ENCODE results near the gene DAB2IP.

DAB2IP gene

DNA sequence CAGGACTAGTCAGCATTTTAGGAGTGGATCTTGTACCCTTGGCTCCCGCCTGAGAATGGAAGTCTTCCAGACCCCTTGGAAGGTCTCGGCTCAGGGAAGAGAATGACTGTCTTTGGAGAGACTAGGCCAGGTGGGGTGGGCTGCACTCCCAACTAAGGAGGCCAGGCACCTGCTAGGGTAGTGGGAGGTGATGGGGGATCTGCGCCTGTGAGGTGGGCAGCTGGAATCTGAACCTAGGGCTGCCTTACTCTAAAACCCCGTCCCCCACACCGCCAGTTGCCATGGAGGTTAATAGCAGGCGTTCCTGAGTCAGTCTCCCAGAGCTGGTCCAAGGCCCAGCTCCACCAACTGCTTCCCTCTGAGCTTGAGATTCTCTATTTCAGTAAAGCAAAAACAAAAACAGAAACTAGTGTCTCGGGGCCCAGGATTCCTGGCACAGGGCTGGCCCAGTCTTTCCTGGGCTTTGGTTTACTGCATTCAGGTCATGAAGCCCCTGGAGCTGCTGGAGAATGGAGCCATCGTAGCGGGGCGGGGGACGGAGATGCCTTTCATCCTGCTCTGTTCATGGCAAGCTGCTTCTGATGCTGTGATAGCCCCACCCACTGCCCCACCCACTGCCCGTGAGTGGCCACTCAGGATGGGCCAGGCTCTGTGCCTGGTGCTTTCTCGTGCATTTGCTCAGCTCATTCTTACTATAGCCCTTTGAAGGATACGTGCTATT lies 57.5 kb downstream of the DAB2IP start:
- Histone ChIP-seq H4K20me1 (ENCODE audit: control insufficient read depth, insufficient read depth, low read depth, low read length) (peaks cover 5% of the 10 kb centered on the region; the same call in 1 of the 2 replicates), H3K4me1 (ENCODE audit: control insufficient read depth, low read length) (0 out of 2 replicates have a peak, but pooled peaks cover 3% of the 10 kb centered on the region), H3K9me3 (ENCODE audit: control insufficient read depth, insufficient read depth, low read length) (no peaks in the 10 kb centered on the region), H3K4me3 (ENCODE audit: low read length) (no peak overlapping the region), H3K79me2 (ENCODE audit: control insufficient read depth, low read length) (no peaks in the 10 kb centered on the region), H3F3A (ENCODE audit: control insufficient read depth, insufficient read depth) (no peaks in the 10 kb centered on the region), H3K4me2 (ENCODE audit: low read length) (no peak overlapping the region), H3K27me3 (ENCODE audit: control insufficient read depth, low read length) (peaks cover 13% of the 10 kb centered on the region), H3K36me3 (ENCODE audit: control insufficient read depth, low read length) (no peaks in the 10 kb centered on the region), H3K9me2 (replicated peaks; ENCODE audit: control insufficient read depth, low read length) (no peaks in the 10 kb centered on the region), H3K27ac (ENCODE audit: low read depth, low read length) (no peak overlapping the region)
- TF ChIP-seq EZH2phosphoT487 (IDR thresholded peaks at IDR 0.05; ENCODE audit: borderline replicate concordance, low read length), result no peak
- TF ChIP-seq, protein P1, sequence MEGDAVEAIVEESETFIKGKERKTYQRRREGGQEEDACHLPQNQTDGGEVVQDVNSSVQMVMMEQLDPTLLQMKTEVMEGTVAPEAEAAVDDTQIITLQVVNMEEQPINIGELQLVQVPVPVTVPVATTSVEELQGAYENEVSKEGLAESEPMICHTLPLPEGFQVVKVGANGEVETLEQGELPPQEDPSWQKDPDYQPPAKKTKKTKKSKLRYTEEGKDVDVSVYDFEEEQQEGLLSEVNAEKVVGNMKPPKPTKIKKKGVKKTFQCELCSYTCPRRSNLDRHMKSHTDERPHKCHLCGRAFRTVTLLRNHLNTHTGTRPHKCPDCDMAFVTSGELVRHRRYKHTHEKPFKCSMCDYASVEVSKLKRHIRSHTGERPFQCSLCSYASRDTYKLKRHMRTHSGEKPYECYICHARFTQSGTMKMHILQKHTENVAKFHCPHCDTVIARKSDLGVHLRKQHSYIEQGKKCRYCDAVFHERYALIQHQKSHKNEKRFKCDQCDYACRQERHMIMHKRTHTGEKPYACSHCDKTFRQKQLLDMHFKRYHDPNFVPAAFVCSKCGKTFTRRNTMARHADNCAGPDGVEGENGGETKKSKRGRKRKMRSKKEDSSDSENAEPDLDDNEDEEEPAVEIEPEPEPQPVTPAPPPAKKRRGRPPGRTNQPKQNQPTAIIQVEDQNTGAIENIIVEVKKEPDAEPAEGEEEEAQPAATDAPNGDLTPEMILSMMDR (IDR thresholded peaks at IDR 0.05; ENCODE audit: low read depth, low read length, poor library complexity, severe bottlenecking), result no peak

DNA sequence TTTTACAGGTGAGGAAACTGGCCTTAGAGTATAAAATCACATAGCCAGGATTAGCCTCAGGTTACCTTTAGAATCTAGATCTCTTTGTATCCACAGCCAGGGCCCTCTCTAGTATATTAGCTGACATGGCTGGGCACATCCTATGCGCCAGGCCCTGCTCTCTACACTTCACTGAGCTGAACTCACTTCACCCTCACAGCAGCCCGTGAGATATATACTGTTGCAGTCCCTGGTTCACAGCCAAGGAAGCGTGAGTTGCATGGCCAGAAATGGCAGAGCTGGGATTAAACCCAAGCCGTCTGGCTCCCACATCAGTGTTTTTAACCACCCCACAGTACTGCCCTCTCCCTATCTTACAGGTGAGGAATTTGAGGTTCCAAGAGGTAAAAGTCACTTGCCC lies 58.4 kb downstream of the DAB2IP start:
- 0 out of 2 replicates have a peak, but pooled peaks cover 3% of the 10 kb centered on the region for H3K4me1 ChIP-seq (ENCODE audit: control insufficient read depth, low read length)

DNA sequence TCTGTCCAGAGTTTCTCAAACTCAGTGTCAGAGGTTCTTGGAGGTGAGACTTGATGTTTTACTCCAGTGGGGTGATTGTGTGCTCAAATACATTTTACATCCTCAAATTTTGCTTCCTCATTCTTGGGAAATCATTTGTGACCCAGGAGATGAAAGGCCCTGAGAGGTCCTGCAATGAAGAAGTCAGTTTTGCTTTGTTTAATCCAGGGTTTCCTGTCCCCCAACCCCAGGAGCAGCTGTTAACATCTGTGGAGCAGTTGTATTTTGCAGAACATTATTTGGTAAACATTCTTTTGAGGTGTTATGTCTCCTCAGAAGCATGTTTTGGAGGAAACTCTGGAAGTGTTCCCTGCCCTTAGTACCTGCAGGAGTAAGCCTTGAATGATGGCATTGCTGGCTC lies 59.8 kb downstream of the DAB2IP start:
- Histone ChIP-seq H3K4me2 (ENCODE audit: low read length) (no peak overlapping the region), H3K36me3 (ENCODE audit: control insufficient read depth, low read length) (no peaks in the 10 kb centered on the region), H3K9me2 (replicated peaks; ENCODE audit: control insufficient read depth, low read length) (no peaks in the 10 kb centered on the region), H3K4me3 (ENCODE audit: low read length) (no peak overlapping the region), H3K9me3 (ENCODE audit: control insufficient read depth, insufficient read depth, low read length) (no peaks in the 10 kb centered on the region), H3K27ac (ENCODE audit: low read depth, low read length) (no peak overlapping the region), H3F3A (ENCODE audit: control insufficient read depth, insufficient read depth) (no peaks in the 10 kb centered on the region), H4K20me1 (ENCODE audit: control insufficient read depth, insufficient read depth, low read depth, low read length) (no peaks in the 10 kb centered on the region), H3K27me3 (ENCODE audit: control insufficient read depth, low read length) (no peaks in the 10 kb centered on the region; the same call in 1 of the 2 replicates), H3K79me2 (ENCODE audit: control insufficient read depth, low read length) (no peaks in the 10 kb centered on the region), H3K4me1 (ENCODE audit: control insufficient read depth, low read length) (0 out of 2 replicates have a peak, but pooled peaks cover 3% of the 10 kb centered on the region)
- TF ChIP-seq EZH2phosphoT487 (IDR thresholded peaks at IDR 0.05; ENCODE audit: borderline replicate concordance, low read length), result no peak
- TF ChIP-seq, protein P1 (IDR thresholded peaks at IDR 0.05; ENCODE audit: low read depth, low read length, poor library complexity, severe bottlenecking), result no peak

More for the DNA sequence above, 58.4 kb downstream of the DAB2IP start:
- TF ChIP-seq EZH2phosphoT487 (IDR thresholded peaks at IDR 0.05; ENCODE audit: borderline replicate concordance, low read length), result no peak
- TF ChIP-seq, protein P1 (IDR thresholded peaks at IDR 0.05; ENCODE audit: low read depth, low read length, poor library complexity, severe bottlenecking), result no peak
- no peak overlapping the region for H3K4me3 ChIP-seq (ENCODE audit: low read length)
- no peaks in the 10 kb centered on the region for H3K9me3 ChIP-seq (ENCODE audit: control insufficient read depth, insufficient read depth, low read length)
- no peaks in the 10 kb centered on the region for H3K79me2 ChIP-seq (ENCODE audit: control insufficient read depth, low read length)
- no peaks in the 10 kb centered on the region for H3K9me2 ChIP-seq (replicated peaks; ENCODE audit: control insufficient read depth, low read length)
- no peaks in the 10 kb centered on the region for H4K20me1 ChIP-seq (ENCODE audit: control insufficient read depth, insufficient read depth, low read depth, low read length)
- H3K27ac ChIP-seq (ENCODE audit: low read depth, low read length), result no peak overlapping the region
- H3K27me3 ChIP-seq (ENCODE audit: control insufficient read depth, low read length), result peaks cover 4% of the 10 kb centered on the region
- no peaks in the 10 kb centered on the region for H3K36me3 ChIP-seq (ENCODE audit: control insufficient read depth, low read length)
- no peak overlapping the region for H3K4me2 ChIP-seq (ENCODE audit: low read length)
- no peaks in the 10 kb centered on the region for H3F3A ChIP-seq (ENCODE audit: control insufficient read depth, insufficient read depth)
